Activated B cell treated with CpG ODN at 0.5 μM for 24 hours (primary cell): ENCODE results near the gene SLC15A2. TPM values are rescaled to one million over a fixed set of nuclear protein-coding genes. Genes with fewer than 3 reads are reported as not detected.

Experiments
- ATAC-seq: fragments of 200-7000 bp; cut with Tn5 transposase; one replicate; pipeline ENCODE4 v1.10.0; 2021; ENCODE audit warnings: low read depth, mild to moderate bottlenecking, moderate library complexity
- CTCF ChIA-PET: fragments of 350-600 bp; sonication (Branson Sonifier 250); formaldehyde crosslinking; loops from one replicate; lab custom pipeline; 2021; ENCODE audit warnings: antibody characterized with exemption; lab: Charles Lee
- POLR2A ChIA-PET: fragments of 350-600 bp; sonication (Branson Sonifier 250); formaldehyde crosslinking; loops from one replicate; lab custom pipeline; 2021; ENCODE audit warnings: antibody characterized with exemption; lab: Charles Lee
- DNase-seq: peaks from one replicate; pipeline ENCODE4 v3.0.0; 2022
- H3K27ac Mint-ChIP-seq: one replicate; pipeline ENCODE4 v1.8.0; 2020; ENCODE audit warnings: mixed read lengths
- H3K27me3 Mint-ChIP-seq: one replicate; pipeline ENCODE4 v1.8.0; 2021; ENCODE audit warnings: mixed read lengths
- H3K36me3 Mint-ChIP-seq: one replicate; pipeline ENCODE4 v1.8.0; 2021; ENCODE audit warnings: low read depth, mixed read lengths
- H3K4me1 Mint-ChIP-seq: one replicate; pipeline ENCODE4 v1.8.0; 2021; ENCODE audit warnings: mixed read lengths
- H3K4me3 Mint-ChIP-seq: one replicate; pipeline ENCODE4 v1.8.0; 2020; ENCODE audit warnings: mild to moderate bottlenecking, mixed read lengths
- H3K9me3 Mint-ChIP-seq: one replicate; pipeline ENCODE4 v1.8.0; 2020; ENCODE audit warnings: mixed read lengths
- intact Hi-C: fragments of 100-400 bp; cut with micrococcal nuclease; formaldehyde crosslinking; loops from one replicate; pipeline ENCODE4 v1.15.1; 2024
- total RNA-seq: library from RNA; stranded (reverse); gene quantifications from 2 replicates; pipeline ENCODE4 v1.2.3, GENCODE V29; 2022
- TF ChIP-seq, protein P1 (sequence below): fragments of 200-600 bp; IDR thresholded peaks from one replicate; pipeline ENCODE4 v1.8.0; 2022; ENCODE audit warnings: antibody characterized with exemption, mild to moderate bottlenecking

Gene SLC15A2
- total RNA-seq, 1 donor from 2014 or later: 16.0 TPM

DNA sequence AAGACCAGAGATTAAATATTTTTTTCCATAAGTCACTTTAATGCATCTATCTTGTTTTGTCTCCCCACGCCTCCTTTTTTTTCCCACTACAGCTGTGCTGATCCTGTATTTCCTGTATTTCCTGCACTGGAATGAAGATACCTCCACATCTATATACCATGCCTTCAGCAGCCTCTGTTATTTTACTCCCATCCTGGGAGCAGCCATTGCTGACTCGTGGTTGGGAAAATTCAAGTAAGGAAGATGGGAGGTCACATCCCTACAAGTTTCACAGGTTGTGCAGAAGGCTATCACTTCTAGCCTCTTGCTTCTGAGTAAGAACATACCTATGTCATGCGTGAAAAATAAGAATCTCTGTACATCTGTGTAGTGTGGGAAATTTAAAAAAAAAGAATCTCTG, 3.1 kb downstream of the SLC15A2 start:
- POLR2A ChIA-PET: no interaction called here
- no peak for ATAC-seq
- H3K27ac Mint-ChIP-seq: no peak overlapping the region

DNA sequence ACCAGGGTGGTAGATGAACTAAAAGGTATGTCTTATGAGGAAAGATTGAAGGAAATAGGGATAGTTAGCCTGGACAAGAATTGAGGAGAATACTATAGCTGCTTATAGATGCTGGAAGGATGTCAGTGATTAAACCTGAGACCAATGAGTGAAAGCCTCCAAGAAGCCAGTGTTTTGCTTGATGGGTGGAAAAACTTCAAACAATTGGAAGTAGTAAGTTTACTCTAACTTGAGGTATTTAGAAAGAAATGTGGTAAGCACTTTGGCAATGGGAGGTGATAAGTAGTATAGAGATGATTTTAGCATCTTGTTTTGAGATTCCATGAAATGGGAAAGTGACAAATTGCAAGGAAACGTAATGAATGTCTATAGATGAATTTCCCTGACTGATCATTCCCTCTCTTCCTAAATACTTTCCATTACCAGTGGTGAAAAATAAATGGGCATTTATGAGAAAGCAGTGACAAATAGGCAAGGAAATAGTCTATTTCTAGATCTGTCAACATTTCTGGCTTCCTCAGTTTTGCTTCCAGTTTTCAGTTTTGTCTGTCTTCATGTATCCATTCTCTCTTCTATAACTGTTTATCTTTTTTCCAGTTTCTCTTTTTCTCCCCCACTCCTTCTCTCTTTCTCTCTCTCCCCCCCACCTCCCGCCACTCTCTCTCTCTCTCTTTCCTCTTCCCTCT, 19.2 kb downstream of the SLC15A2 start:
- peaks cover 4% of the 10 kb centered on the region for H3K4me1 Mint-ChIP-seq
- ATAC-seq: no peak
- intact Hi-C loops: no loop called here

More for the DNA sequence above, 3.1 kb downstream of the SLC15A2 start:
- Mint-ChIP-seq H3K4me1 (no peaks in the 10 kb centered on the region), H3K4me3 (no peak overlapping the region), H3K36me3 (peaks cover 61% of the 10 kb centered on the region), H3K27me3 (no peaks in the 10 kb centered on the region), H3K9me3 (no peaks in the 10 kb centered on the region)
- CTCF ChIA-PET: no interaction called here
- TF ChIP-seq, protein P1, sequence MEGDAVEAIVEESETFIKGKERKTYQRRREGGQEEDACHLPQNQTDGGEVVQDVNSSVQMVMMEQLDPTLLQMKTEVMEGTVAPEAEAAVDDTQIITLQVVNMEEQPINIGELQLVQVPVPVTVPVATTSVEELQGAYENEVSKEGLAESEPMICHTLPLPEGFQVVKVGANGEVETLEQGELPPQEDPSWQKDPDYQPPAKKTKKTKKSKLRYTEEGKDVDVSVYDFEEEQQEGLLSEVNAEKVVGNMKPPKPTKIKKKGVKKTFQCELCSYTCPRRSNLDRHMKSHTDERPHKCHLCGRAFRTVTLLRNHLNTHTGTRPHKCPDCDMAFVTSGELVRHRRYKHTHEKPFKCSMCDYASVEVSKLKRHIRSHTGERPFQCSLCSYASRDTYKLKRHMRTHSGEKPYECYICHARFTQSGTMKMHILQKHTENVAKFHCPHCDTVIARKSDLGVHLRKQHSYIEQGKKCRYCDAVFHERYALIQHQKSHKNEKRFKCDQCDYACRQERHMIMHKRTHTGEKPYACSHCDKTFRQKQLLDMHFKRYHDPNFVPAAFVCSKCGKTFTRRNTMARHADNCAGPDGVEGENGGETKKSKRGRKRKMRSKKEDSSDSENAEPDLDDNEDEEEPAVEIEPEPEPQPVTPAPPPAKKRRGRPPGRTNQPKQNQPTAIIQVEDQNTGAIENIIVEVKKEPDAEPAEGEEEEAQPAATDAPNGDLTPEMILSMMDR: no peak
- DNase-seq: no peak
- intact Hi-C loops: no loop called here

DNA sequence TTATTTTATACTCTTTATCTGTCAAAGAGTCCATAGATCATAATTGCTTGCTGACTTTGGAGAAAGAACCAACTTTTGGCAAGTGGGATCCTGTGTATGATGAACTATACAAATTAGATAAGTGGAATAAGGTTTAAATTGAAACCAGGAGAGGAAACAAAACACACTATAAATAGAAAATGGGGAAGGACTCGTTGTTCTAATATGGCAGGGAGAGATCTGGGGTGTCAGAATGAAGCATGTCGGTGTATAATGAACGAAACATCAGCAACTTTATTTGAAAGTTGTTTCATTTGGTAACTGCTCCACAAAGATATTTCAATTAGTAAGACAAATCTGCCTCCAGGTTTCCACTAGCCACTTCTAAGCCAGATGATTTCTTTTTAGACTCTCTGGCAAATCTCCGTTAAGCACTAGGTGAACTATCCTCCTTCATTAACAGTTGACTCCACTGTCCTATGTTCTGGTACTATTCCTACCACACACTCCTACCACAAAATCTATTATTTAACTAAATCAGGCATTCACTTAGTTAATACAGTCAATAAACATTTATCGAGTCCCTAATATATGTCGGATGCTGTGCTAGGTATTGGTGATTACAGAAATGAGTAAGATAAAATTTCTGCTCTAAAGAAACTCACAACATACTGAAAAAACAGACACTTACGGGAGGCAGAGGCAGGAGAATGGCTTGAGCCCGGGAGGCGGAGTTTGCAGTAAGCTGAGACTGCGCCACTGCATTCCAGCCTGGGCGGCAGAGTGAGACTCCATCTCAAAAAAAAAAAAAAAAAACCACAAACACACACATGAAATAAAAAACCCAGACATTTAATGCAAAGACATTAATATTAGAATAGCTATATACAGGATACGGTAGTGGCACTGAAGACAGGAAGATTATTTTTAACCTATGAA, 20.1 kb downstream of the SLC15A2 start:
- Mint-ChIP-seq H3K4me1 (peaks cover 4% of the 10 kb centered on the region), H3K4me3 (no peak overlapping the region), H3K27ac (peak overlapping the region; percentile 10), H3K9me3 (no peaks in the 10 kb centered on the region), H3K27me3 (no peaks in the 10 kb centered on the region), H3K36me3 (peaks cover 92% of the 10 kb centered on the region)
- POLR2A ChIA-PET: interaction anchor here (0.6 kb wide), 1 partner anchor 11 kb away, joined by 4 read pairs; no protein-coding TSS in a partner anchor
- intact Hi-C loops: no loop called here
- no peak for ATAC-seq
- CTCF ChIA-PET: no interaction called here
- DNase-seq: no peak
- TF ChIP-seq, protein P1: no peak

More for the DNA sequence above, 19.2 kb downstream of the SLC15A2 start:
- no peak overlapping the region for H3K4me3 Mint-ChIP-seq
- DNase-seq: no peak
- peaks cover 90% of the 10 kb centered on the region for H3K36me3 Mint-ChIP-seq
- CTCF ChIA-PET: no interaction called here
- POLR2A ChIA-PET: no interaction called here
- no peaks in the 10 kb centered on the region for H3K27me3 Mint-ChIP-seq
- H3K27ac Mint-ChIP-seq: peak overlapping the region; percentile 10
- TF ChIP-seq, protein P1: no peak
- peaks cover 1% of the 10 kb centered on the region for H3K9me3 Mint-ChIP-seq

DNA sequence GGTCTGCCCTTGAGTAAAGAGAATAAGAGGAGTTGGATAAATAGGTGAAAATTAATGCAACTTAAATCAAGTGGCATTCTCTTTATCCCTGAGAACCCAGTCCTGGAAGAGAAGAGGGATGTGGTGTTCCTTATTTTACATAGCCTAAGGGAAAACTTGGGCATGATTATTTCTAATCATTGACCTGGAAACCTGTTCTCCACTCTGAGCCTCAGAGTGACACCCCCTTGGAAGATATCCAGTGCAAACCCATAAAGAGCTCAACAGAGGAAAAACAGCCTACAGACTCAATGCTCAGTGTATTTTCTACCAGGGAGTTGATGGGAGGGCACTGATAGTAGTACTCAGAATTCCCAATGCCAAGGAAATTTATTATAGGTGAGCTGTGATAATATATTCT, 22.0 kb downstream of the SLC15A2 start:
- TF ChIP-seq, protein P1: no peak
- Mint-ChIP-seq H3K36me3 (peaks cover 90% of the 10 kb centered on the region), H3K4me3 (no peak overlapping the region), H3K27ac (no peak overlapping the region), H3K4me1 (peaks cover 4% of the 10 kb centered on the region), H3K27me3 (no peaks in the 10 kb centered on the region), H3K9me3 (no peaks in the 10 kb centered on the region)
- CTCF ChIA-PET: no interaction called here
- DNase-seq (no peak), ATAC-seq (no peak)
- intact Hi-C loops: no loop called here
- POLR2A ChIA-PET: no interaction called here
